Adipocyte (in vitro differentiated cells): ENCODE data around the gene TBC1D2B.

ENCODE experiments used
- DNase-seq: peaks from one replicate; pipeline ENCODE4 v3.0.0-alpha.2; 2015; ENCODE audit warnings: low read depth
- H3K27me3 ChIP-seq: replicated peaks from 2 replicates; pipeline ENCODE4 v1.7.0; 2013; ENCODE audit warnings: mild to moderate bottlenecking, low read length, moderate library complexity; ENCODE audit not compliant: control insufficient read depth, insufficient read depth
- H3K36me3 ChIP-seq: 2 replicates; pipeline ENCODE4 v1.7.0; 2013; ENCODE audit warnings: low read length, mild to moderate bottlenecking, moderate library complexity; ENCODE audit not compliant: control insufficient read depth, insufficient read depth, severe bottlenecking
- H3K4me1 ChIP-seq: 2 replicates; pipeline ENCODE4 v1.7.0; 2013; ENCODE audit warnings: mild to moderate bottlenecking, low read length, moderate library complexity; ENCODE audit not compliant: control insufficient read depth, insufficient read depth
- H3K4me3 ChIP-seq: 2 replicates; pipeline ENCODE4 v1.7.0; 2013; ENCODE audit warnings: mild to moderate bottlenecking, low read length, moderate library complexity
- H3K9ac ChIP-seq: 2 replicates; pipeline ENCODE4 v1.7.0; 2013; ENCODE audit warnings: mild to moderate bottlenecking, low read length, moderate library complexity
- H3K9me3 ChIP-seq: 2 replicates; pipeline ENCODE4 v1.7.0; 2013; ENCODE audit warnings: mild to moderate bottlenecking, low read length, moderate library complexity; ENCODE audit not compliant: control insufficient read depth

The TBC1D2B gene

GRCh38 chr15:78070049-78070700 is 7.3 kb downstream of the TBC1D2B start:
- H3K36me3 ChIP-seq, result no peaks in the 10 kb centered on the region
- no peak for DNase-seq
- no peak overlapping the region for H3K4me3 ChIP-seq
- H3K9me3 ChIP-seq, result no peaks in the 10 kb centered on the region
- H3K4me1 ChIP-seq, result peaks cover 86% of the 10 kb centered on the region
- no peak overlapping the region for H3K9ac ChIP-seq
- H3K27me3 ChIP-seq, result no peaks in the 10 kb centered on the region

GRCh38 chr15:78069462-78070029 is 8.0 kb downstream of the TBC1D2B start:
- no peak for DNase-seq
- Histone ChIP-seq H3K27me3 (no peaks in the 10 kb centered on the region), H3K4me1 (peaks cover 86% of the 10 kb centered on the region), H3K4me3 (no peak overlapping the region), H3K9me3 (no peaks in the 10 kb centered on the region), H3K36me3 (no peaks in the 10 kb centered on the region), H3K9ac (no peak overlapping the region)

GRCh38 chr15:78069052-78069414 is 8.5 kb downstream of the TBC1D2B start:
- Histone ChIP-seq H3K9me3 (no peaks in the 10 kb centered on the region), H3K4me1 (peaks cover 87% of the 10 kb centered on the region), H3K36me3 (no peaks in the 10 kb centered on the region), H3K27me3 (no peaks in the 10 kb centered on the region), H3K4me3 (peak overlapping the region; percentile 40), H3K9ac (peak overlapping the region; percentile 35)
- DNase-seq, result no peak

GRCh38 chr15:78067328-78068228 is 9.9 kb downstream of the TBC1D2B start:
- Histone ChIP-seq H3K27me3 (no peaks in the 10 kb centered on the region), H3K9me3 (no peaks in the 10 kb centered on the region), H3K36me3 (no peaks in the 10 kb centered on the region), H3K4me1 (peaks cover 92% of the 10 kb centered on the region), H3K9ac (peak overlapping the region; percentile 35), H3K4me3 (no peak overlapping the region)
- peak; percentile 65 for DNase-seq

- H3K9ac ChIP-seq, result peak overlapping the region; percentile 69
- peak overlapping the region; percentile 57 for H3K4me3 ChIP-seq
- DNase-seq, result no peak
- H3K36me3 ChIP-seq, result no peaks in the 10 kb centered on the region
- H3K9me3 ChIP-seq, result no peaks in the 10 kb centered on the region
- H3K27me3 ChIP-seq, result no peaks in the 10 kb centered on the region
- H3K4me1 ChIP-seq, result peaks cover 90% of the 10 kb centered on the region
Observed at GRCh38 chr15:78065973-78066946, 11.3 kb downstream of the TBC1D2B start.

- Histone ChIP-seq H3K27me3 (no peaks in the 10 kb centered on the region), H3K4me1 (peaks cover 84% of the 10 kb centered on the region), H3K36me3 (no peaks in the 10 kb centered on the region)
Observed at GRCh38 chr15:78065284-78065872, 12.1 kb downstream of the TBC1D2B start.

GRCh38 chr15:78064544-78064943 is 13.0 kb downstream of the TBC1D2B start:
- Histone ChIP-seq H3K4me3 (peak overlapping the region; percentile 69), H3K9ac (peak overlapping the region; percentile 90), H3K9me3 (no peaks in the 10 kb centered on the region), H3K4me1 (peaks cover 80% of the 10 kb centered on the region), H3K36me3 (no peaks in the 10 kb centered on the region), H3K27me3 (no peaks in the 10 kb centered on the region)
- DNase-seq, result peak; percentile 91

More at GRCh38 chr15:78065284-78065872, 12.1 kb downstream of the TBC1D2B start:
- Histone ChIP-seq H3K4me3 (peak overlapping the region; percentile 69), H3K9me3 (no peaks in the 10 kb centered on the region), H3K9ac (peak overlapping the region; percentile 90)
- peak; percentile 98 for DNase-seq

GRCh38 chr15:78063970-78064385 is 13.5 kb downstream of the TBC1D2B start:
- Histone ChIP-seq H3K9ac (peak overlapping the region; percentile 81), H3K9me3 (no peaks in the 10 kb centered on the region), H3K4me3 (peak overlapping the region; percentile 60), H3K36me3 (no peaks in the 10 kb centered on the region), H3K4me1 (peaks cover 79% of the 10 kb centered on the region), H3K27me3 (no peaks in the 10 kb centered on the region)
- no peak for DNase-seq

GRCh38 chr15:78063217-78063616 is 14.3 kb downstream of the TBC1D2B start:
- Histone ChIP-seq H3K36me3 (no peaks in the 10 kb centered on the region), H3K9me3 (no peaks in the 10 kb centered on the region), H3K4me1 (peaks cover 79% of the 10 kb centered on the region), H3K4me3 (peak overlapping the region; percentile 60), H3K9ac (peak overlapping the region; percentile 81), H3K27me3 (no peaks in the 10 kb centered on the region)
- no peak for DNase-seq

- H3K36me3 ChIP-seq, result no peaks in the 10 kb centered on the region
- peak; percentile 75 for DNase-seq
- peak overlapping the region; percentile 79 for H3K9ac ChIP-seq
- H3K4me1 ChIP-seq, result peaks cover 79% of the 10 kb centered on the region
- no peaks in the 10 kb centered on the region for H3K27me3 ChIP-seq
- H3K9me3 ChIP-seq, result no peaks in the 10 kb centered on the region
- peak overlapping the region; percentile 74 for H3K4me3 ChIP-seq
Observed at GRCh38 chr15:78061963-78062427, 15.5 kb downstream of the TBC1D2B start.
